Chondrocyte (in vitro differentiated cells): ENCODE measurements around the gene CLEC14A. TPM values are rescaled to one million over a fixed set of nuclear protein-coding genes. Genes with fewer than 3 reads are reported as not detected.

Source experiments
- DNase-seq: peaks from one replicate; pipeline ENCODE4 v3.0.0; 2021; ENCODE audit warnings: mixed read lengths, low spot score
- H3K27ac Mint-ChIP-seq: one replicate; pipeline ENCODE4 v1.8.0; 2021; ENCODE audit warnings: mild to moderate bottlenecking, moderate library complexity, mixed read lengths; ENCODE audit not compliant: unreplicated experiment
- H3K27me3 Mint-ChIP-seq: 2 replicates; pipeline ENCODE4 v1.8.0; 2021; ENCODE audit warnings: low read depth, mixed read lengths
- H3K36me3 Mint-ChIP-seq: 2 replicates; pipeline ENCODE4 v1.8.0; 2021; ENCODE audit warnings: low read depth, mixed read lengths
- H3K4me1 Mint-ChIP-seq: 2 replicates; pipeline ENCODE4 v1.8.0; 2021; ENCODE audit warnings: low read depth, mild to moderate bottlenecking, mixed read lengths
- H3K4me3 Mint-ChIP-seq: one replicate; pipeline ENCODE4 v1.8.0; 2021; ENCODE audit warnings: mild to moderate bottlenecking, moderate library complexity, mixed read lengths; ENCODE audit not compliant: unreplicated experiment
- H3K9me3 Mint-ChIP-seq: 2 replicates; pipeline ENCODE4 v1.8.0; 2021; ENCODE audit warnings: low read depth, mixed read lengths
- total RNA-seq: library from RNA; stranded (reverse); gene quantifications from 3 replicates; pipeline ENCODE4 v1.2.1, GENCODE V29; 2021
- TF ChIP-seq, protein P1 (sequence below): fragments of 200-600 bp; sonication (generic); IDR thresholded peaks from 2 replicates; pipeline ENCODE4 v1.5.0; 2021; ENCODE audit warnings: antibody characterized with exemption, mild to moderate bottlenecking, moderate library complexity

The CLEC14A gene
- total RNA-seq, 1 donor from 2014 or later = not detected

- H3K27me3 Mint-ChIP-seq = peaks cover 4% of the 10 kb centered on the region
- H3K36me3 Mint-ChIP-seq = no peaks in the 10 kb centered on the region
- H3K4me1 Mint-ChIP-seq = no peaks in the 10 kb centered on the region
- H3K27ac Mint-ChIP-seq = no peak overlapping the region
- TF ChIP-seq, protein P1, sequence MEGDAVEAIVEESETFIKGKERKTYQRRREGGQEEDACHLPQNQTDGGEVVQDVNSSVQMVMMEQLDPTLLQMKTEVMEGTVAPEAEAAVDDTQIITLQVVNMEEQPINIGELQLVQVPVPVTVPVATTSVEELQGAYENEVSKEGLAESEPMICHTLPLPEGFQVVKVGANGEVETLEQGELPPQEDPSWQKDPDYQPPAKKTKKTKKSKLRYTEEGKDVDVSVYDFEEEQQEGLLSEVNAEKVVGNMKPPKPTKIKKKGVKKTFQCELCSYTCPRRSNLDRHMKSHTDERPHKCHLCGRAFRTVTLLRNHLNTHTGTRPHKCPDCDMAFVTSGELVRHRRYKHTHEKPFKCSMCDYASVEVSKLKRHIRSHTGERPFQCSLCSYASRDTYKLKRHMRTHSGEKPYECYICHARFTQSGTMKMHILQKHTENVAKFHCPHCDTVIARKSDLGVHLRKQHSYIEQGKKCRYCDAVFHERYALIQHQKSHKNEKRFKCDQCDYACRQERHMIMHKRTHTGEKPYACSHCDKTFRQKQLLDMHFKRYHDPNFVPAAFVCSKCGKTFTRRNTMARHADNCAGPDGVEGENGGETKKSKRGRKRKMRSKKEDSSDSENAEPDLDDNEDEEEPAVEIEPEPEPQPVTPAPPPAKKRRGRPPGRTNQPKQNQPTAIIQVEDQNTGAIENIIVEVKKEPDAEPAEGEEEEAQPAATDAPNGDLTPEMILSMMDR = no peak
- H3K4me3 Mint-ChIP-seq = no peak overlapping the region
- H3K9me3 Mint-ChIP-seq = peaks cover 3% of the 10 kb centered on the region
- no peak for DNase-seq
Measured at GRCh38 chr14:38279572-38279971, 23.7 kb upstream of the CLEC14A start.

DNA sequence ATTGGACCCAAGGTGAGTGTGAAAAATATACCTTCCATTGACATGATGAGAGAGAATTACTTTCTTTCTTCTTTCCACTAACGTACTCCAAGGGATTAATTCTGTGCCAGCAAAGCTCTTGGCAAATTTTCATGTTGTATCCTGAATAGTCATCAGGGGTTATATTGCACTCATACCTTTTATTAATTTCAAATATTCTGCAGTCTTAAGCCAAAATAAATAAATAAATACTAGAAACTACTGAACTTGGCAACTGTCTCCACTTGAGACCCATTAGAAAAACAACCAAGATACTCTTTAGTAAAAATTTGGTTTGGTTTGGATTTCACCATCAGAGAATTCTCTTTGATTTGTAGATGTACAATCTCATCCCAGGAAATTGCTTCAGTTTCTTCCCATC is 22.1 kb upstream of the CLEC14A start:
- H3K4me1 Mint-ChIP-seq = no peaks in the 10 kb centered on the region
- TF ChIP-seq, protein P1 = no peak
- H3K27ac Mint-ChIP-seq = no peak overlapping the region
- H3K27me3 Mint-ChIP-seq = peaks cover 4% of the 10 kb centered on the region
- DNase-seq = no peak
- no peaks in the 10 kb centered on the region for H3K9me3 Mint-ChIP-seq
- H3K36me3 Mint-ChIP-seq = no peaks in the 10 kb centered on the region
- no peak overlapping the region for H3K4me3 Mint-ChIP-seq

DNA sequence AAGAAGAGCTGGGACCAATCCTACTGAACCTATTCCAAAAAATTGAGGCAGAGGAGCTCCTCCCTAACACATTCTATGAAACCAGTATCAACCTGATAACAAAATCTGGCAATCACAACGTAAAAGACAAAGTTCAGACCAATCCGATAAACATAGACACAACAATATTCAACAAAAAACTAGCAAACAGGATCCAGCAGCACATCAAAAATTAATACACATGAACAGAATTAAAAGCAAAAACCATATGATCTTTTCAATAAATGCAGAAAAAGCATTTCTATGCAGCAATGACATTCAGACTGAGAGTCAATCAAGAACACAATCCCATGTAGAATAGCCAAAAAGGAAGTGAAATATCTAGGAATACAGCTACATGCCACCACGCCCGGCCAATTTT is 7.0 kb upstream of the CLEC14A start:
- H3K4me3 Mint-ChIP-seq = no peak overlapping the region
- H3K4me1 Mint-ChIP-seq = no peaks in the 10 kb centered on the region
- no peak overlapping the region for H3K27ac Mint-ChIP-seq
- TF ChIP-seq, protein P1 = no peak
- peaks cover 2% of the 10 kb centered on the region for H3K36me3 Mint-ChIP-seq
- no peak for DNase-seq
- H3K27me3 Mint-ChIP-seq = peaks cover 8% of the 10 kb centered on the region
- H3K9me3 Mint-ChIP-seq = peaks cover 43% of the 10 kb centered on the region

DNA sequence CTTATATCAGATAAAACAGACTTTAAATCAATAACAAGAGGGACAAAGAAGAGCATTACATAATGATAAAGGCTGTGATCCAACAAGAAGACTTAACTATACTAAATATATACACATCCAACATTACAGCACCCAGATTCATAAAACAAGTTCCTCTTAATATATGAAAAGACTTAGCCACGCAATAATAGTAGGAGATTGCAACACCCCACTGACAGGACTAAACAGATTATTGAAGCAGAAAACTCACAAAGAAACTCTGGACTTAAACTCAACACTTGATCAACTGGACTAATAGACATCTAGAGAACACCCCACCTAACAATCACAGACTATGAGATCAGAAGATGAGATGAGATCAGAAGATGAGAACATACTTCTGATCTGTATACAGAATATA is 5.7 kb upstream of the CLEC14A start:
- Mint-ChIP-seq H3K9me3 (peaks cover 32% of the 10 kb centered on the region), H3K27me3 (peaks cover 16% of the 10 kb centered on the region), H3K27ac (no peak overlapping the region), H3K36me3 (no peaks in the 10 kb centered on the region), H3K4me1 (no peaks in the 10 kb centered on the region), H3K4me3 (no peak overlapping the region)
- no peak for DNase-seq
- TF ChIP-seq, protein P1 = no peak

- Mint-ChIP-seq H3K9me3 (peaks cover 18% of the 10 kb centered on the region), H3K27ac (no peak overlapping the region), H3K4me3 (no peak overlapping the region), H3K36me3 (no peaks in the 10 kb centered on the region), H3K4me1 (peaks cover 4% of the 10 kb centered on the region), H3K27me3 (peaks cover 34% of the 10 kb centered on the region)
- TF ChIP-seq, protein P1 = no peak
- no peak for DNase-seq
Measured at GRCh38 chr14:38257507-38257906, 1.6 kb upstream of the CLEC14A start.
